Activated naive CD8-positive, alpha-beta T cell treated with anti-CD3 and anti-CD28 coated beads, Interleukin-2, amount 10 ng/mL, durations not matched to agents 7 days and 5 days (primary cell): ENCODE measurements around the gene TAOK2. TPM values are rescaled to one million over a fixed set of nuclear protein-coding genes. Genes with fewer than 3 reads are reported as not detected.

Experiments
- ATAC-seq: fragments of 150-1000 bp; cut with Tn5 transposase; one replicate; pipeline ENCODE4 v1.10.0; 2021; ENCODE audit warnings: low read depth, moderate library complexity
- POLR2A ChIA-PET: fragments of 350-600 bp; sonication (Branson Sonifier 250); formaldehyde crosslinking; loops from one replicate; lab custom pipeline; 2021; ENCODE audit warnings: antibody characterized with exemption; lab: Charles Lee
- DNase-seq: peaks from one replicate; pipeline ENCODE4 v3.0.0; 2021
- H3K27ac Mint-ChIP-seq: one replicate; pipeline ENCODE4 v1.8.0; 2022; ENCODE audit warnings: mild to moderate bottlenecking, mixed read lengths
- H3K27me3 Mint-ChIP-seq: one replicate; pipeline ENCODE4 v1.8.0; 2022; ENCODE audit warnings: mild to moderate bottlenecking, moderate library complexity, mixed read lengths
- H3K36me3 Mint-ChIP-seq: one replicate; pipeline ENCODE4 v1.8.0; 2021; ENCODE audit warnings: mild to moderate bottlenecking, mixed read lengths
- H3K4me1 Mint-ChIP-seq: one replicate; pipeline ENCODE4 v1.8.0; 2021; ENCODE audit warnings: mixed read lengths
- H3K4me3 Mint-ChIP-seq: one replicate; pipeline ENCODE4 v1.8.0; 2022; ENCODE audit warnings: mild to moderate bottlenecking, moderate library complexity, mixed read lengths
- H3K9me3 Mint-ChIP-seq: one replicate; pipeline ENCODE4 v1.8.0; 2021; ENCODE audit warnings: mixed read lengths
- total RNA-seq, 2 experiments: library from RNA; stranded (reverse); gene quantifications; one replicate each; pipeline ENCODE4 v1.2.3, GENCODE V29; 2021

TAOK2 gene
- total RNA-seq, 2 experiments from 2014 or later: 51.6 to 53.4 TPM

DNA sequence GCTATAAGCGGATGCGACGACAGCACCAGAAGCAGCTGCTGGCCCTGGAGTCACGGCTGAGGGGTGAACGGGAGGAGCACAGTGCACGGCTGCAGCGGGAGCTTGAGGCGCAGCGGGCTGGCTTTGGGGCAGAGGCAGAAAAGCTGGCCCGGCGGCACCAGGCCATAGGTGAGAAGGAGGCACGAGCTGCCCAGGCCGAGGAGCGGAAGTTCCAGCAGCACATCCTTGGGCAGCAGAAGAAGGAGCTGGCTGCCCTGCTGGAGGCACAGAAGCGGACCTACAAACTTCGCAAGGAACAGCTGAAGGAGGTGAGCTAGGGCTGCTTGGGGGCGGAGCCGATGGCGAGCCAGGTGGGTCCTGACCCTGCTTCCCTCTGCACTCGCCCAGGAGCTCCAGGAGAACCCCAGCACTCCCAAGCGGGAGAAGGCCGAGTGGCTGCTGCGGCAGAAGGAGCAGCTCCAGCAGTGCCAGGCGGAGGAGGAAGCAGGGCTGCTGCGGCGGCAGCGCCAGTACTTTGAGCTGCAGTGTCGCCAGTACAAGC is 11.7 kb downstream of the TAOK2 start:
- H3K27me3 Mint-ChIP-seq: no peaks in the 10 kb centered on the region
- H3K4me1 Mint-ChIP-seq: no peaks in the 10 kb centered on the region
- no peak overlapping the region for H3K27ac Mint-ChIP-seq
- peaks cover 18% of the 10 kb centered on the region for H3K36me3 Mint-ChIP-seq
- no peak overlapping the region for H3K4me3 Mint-ChIP-seq
- POLR2A ChIA-PET: interaction anchor here (1.0 kb wide), 3 partner anchors 9 to 178 kb away, joined by 3 to 5 read pairs (median 3); partner anchors contain the start of gene TAOK2
- ATAC-seq: no peak
- DNase-seq: no peak
- H3K9me3 Mint-ChIP-seq: no peaks in the 10 kb centered on the region

DNA sequence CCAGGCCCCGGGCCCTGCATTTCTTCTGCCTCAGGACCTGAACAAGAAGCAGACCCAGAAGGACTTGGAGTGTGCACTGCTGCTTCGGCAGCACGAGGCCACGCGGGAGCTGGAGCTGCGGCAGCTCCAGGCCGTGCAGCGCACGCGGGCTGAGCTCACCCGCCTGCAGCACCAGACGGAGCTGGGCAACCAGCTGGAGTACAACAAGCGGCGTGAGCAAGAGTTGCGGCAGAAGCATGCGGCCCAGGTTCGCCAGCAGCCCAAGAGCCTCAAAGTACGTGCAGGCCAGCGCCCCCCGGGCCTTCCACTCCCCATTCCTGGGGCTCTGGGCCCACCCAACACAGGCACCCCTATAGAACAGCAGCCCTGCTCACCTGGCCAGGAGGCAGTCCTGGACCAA is 12.6 kb downstream of the TAOK2 start:
- POLR2A ChIA-PET: interaction anchor here (1.0 kb wide), 1 partner anchor 13 kb away, joined by 3 read pairs; the partner anchor contains the start of gene TAOK2
- DNase-seq (no peak), ATAC-seq (no peak)
- no peaks in the 10 kb centered on the region for H3K9me3 Mint-ChIP-seq
- peaks cover 15% of the 10 kb centered on the region for H3K36me3 Mint-ChIP-seq
- no peak overlapping the region for H3K4me3 Mint-ChIP-seq
- H3K27ac Mint-ChIP-seq: no peak overlapping the region
- H3K4me1 Mint-ChIP-seq: no peaks in the 10 kb centered on the region
- H3K27me3 Mint-ChIP-seq: no peaks in the 10 kb centered on the region

DNA sequence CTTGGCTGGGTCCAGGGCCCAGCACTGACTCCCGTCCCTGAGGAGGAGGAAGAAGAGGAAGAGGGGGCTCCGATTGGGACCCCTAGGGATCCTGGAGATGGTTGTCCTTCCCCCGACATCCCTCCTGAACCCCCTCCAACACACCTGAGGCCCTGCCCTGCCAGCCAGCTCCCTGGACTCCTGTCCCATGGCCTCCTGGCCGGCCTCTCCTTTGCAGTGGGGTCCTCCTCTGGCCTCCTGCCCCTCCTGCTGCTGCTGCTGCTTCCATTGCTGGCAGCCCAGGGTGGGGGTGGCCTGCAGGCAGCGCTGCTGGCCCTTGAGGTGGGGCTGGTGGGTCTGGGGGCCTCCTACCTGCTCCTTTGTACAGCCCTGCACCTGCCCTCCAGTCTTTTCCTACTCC is 13.3 kb downstream of the TAOK2 start:
- H3K27me3 Mint-ChIP-seq: no peaks in the 10 kb centered on the region
- H3K36me3 Mint-ChIP-seq: peaks cover 14% of the 10 kb centered on the region
- POLR2A ChIA-PET: no interaction called here
- no peaks in the 10 kb centered on the region for H3K4me1 Mint-ChIP-seq
- DNase-seq (no peak), ATAC-seq (no peak)
- H3K27ac Mint-ChIP-seq: no peak overlapping the region
- H3K4me3 Mint-ChIP-seq: no peak overlapping the region
- H3K9me3 Mint-ChIP-seq: no peaks in the 10 kb centered on the region

DNA sequence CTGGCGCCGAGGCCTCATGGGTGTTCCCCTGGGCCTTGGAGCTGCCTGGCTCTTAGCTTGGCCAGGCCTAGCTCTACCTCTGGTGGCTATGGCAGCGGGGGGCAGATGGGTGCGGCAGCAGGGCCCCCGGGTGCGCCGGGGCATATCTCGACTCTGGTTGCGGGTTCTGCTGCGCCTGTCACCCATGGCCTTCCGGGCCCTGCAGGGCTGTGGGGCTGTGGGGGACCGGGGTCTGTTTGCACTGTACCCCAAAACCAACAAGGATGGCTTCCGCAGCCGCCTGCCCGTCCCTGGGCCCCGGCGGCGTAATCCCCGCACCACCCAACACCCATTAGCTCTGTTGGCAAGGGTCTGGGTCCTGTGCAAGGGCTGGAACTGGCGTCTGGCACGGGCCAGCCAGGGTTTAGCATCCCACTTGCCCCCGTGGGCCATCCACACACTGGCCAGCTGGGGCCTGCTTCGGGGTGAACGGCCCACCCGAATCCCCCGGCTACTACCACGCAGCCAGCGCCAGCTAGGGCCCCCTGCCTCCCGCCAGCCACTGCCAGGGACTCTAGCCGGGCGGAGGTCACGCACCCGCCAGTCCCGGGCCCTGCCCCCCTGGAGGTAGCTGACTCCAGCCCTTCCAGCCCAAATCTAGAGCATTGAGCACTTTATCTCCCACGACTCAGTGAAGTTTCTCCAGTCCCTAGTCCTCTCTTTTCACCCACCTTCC is 13.9 kb downstream of the TAOK2 start:
- ATAC-seq: no peak
- Mint-ChIP-seq H3K4me3 (no peak overlapping the region), H3K4me1 (no peaks in the 10 kb centered on the region), H3K27me3 (no peaks in the 10 kb centered on the region), H3K9me3 (no peaks in the 10 kb centered on the region), H3K27ac (no peak overlapping the region), H3K36me3 (peaks cover 12% of the 10 kb centered on the region)
- POLR2A ChIA-PET: interaction anchor here (0.6 kb wide), 1 partner anchor 149 kb away, joined by 3 read pairs; no protein-coding TSS in a partner anchor
- no peak for DNase-seq

DNA sequence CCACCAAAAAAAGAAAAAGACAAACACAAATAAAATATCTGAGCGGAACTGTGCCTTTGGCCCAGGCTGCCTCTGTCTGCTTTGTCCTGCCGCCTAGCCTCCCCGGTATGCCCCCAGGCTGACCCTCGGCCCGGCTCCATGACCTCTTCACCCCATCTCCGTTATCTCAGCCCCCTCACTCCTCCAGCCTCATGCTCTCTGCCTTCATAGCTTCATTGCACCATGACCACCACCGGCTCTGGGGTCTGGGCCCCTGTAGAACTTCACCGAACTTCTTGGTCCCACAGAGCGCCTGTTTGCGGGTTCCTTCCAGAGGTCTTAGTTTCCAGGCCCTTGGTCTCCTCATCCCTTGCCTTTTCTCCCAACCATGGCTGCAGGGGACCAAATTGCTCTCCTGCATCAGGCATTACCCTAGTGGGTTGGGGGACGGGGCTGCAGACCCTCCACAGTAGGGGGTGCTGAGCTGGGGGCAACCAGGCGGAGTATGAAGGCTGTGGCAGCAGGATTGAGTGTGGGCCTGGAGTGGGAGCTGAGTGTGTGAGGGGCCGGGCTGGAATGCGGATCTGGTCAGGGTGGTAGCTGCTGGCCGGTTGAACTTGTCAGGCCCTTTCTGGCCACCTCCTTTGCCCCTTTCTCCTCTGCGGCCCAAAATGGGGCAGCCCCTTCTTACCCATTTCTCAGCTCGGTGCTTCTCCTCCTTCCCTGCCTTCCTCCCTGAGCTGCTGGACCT is 14.8 kb downstream of the TAOK2 start:
- Mint-ChIP-seq H3K36me3 (peaks cover 11% of the 10 kb centered on the region), H3K4me1 (peaks cover 2% of the 10 kb centered on the region), H3K27me3 (no peaks in the 10 kb centered on the region), H3K4me3 (no peak overlapping the region), H3K27ac (no peak overlapping the region), H3K9me3 (no peaks in the 10 kb centered on the region)
- DNase-seq (no peak), ATAC-seq (no peak)
- POLR2A ChIA-PET: interaction anchor here (1.2 kb wide), 1 partner anchor 9 kb away, joined by 5 read pairs; no protein-coding TSS in a partner anchor

DNA sequence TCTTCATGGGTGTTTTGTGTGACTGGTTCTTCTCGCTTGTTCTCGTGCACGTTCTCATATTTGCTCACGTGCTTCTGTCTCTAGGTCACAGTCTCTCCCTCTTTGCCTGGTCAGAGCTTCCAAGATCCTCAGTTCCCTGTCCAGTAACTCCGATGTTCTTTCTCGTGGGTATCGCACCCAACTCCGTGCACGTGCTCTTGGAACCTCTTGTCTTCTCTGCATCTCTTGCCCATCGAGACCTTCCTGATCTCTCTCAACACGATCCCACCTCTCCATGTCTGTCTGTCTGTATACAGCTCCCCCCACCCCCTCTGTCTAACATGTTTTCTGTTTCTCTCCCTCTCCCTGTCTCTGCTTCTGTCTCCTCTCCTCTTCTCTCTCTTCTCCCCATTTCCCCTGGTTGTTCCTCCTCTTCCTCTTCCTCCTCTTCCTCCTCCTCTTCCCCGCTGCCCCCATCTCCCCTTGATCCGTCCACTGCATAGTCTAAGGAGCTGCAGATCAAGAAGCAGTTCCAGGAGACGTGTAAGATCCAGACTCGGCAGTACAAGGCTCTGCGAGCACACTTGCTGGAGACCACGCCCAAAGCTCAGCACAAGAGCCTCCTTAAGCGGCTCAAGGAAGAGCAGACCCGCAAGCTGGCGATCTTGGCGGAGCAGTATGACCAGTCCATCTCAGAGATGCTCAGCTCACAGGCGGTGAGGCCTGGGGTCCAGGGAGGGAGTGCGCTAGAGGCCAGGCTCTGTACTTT is 15.6 kb downstream of the TAOK2 start:
- peaks cover 7% of the 10 kb centered on the region for H3K4me1 Mint-ChIP-seq
- H3K9me3 Mint-ChIP-seq: no peaks in the 10 kb centered on the region
- DNase-seq: no peak
- no peaks in the 10 kb centered on the region for H3K27me3 Mint-ChIP-seq
- POLR2A ChIA-PET: interaction anchor here (1.2 kb wide), 1 partner anchor 10 kb away, joined by 5 read pairs; no protein-coding TSS in a partner anchor
- ATAC-seq: no peak
- H3K36me3 Mint-ChIP-seq: peaks cover 14% of the 10 kb centered on the region
- no peak overlapping the region for H3K4me3 Mint-ChIP-seq
- peak overlapping the region; percentile 21 for H3K27ac Mint-ChIP-seq

DNA sequence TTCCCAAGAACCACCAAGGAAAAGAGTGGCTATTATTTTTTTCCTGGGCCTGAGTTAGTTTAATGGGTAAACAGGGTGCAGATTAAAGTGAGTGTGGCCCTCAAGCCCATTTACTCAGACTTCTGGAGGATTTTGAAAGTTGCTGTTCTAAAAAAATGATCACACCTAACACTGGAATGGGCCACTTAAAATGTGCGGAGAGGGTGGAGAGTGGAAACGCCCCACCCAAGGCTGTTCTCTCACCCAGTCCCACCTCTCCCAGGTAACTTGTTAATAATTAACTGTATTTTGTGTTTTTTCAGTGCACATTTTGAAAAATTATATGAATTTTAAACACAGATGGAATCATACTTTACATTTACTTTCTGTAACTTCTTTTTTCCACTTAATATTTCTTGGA is 16.4 kb downstream of the TAOK2 start:
- Mint-ChIP-seq H3K9me3 (no peaks in the 10 kb centered on the region), H3K27me3 (no peaks in the 10 kb centered on the region), H3K4me1 (peaks cover 12% of the 10 kb centered on the region), H3K27ac (no peak overlapping the region), H3K4me3 (no peak overlapping the region), H3K36me3 (peaks cover 17% of the 10 kb centered on the region)
- ATAC-seq (no peak), DNase-seq (no peak)
- POLR2A ChIA-PET: interaction anchor here (1.2 kb wide), 1 partner anchor 11 kb away, joined by 5 read pairs; no protein-coding TSS in a partner anchor

DNA sequence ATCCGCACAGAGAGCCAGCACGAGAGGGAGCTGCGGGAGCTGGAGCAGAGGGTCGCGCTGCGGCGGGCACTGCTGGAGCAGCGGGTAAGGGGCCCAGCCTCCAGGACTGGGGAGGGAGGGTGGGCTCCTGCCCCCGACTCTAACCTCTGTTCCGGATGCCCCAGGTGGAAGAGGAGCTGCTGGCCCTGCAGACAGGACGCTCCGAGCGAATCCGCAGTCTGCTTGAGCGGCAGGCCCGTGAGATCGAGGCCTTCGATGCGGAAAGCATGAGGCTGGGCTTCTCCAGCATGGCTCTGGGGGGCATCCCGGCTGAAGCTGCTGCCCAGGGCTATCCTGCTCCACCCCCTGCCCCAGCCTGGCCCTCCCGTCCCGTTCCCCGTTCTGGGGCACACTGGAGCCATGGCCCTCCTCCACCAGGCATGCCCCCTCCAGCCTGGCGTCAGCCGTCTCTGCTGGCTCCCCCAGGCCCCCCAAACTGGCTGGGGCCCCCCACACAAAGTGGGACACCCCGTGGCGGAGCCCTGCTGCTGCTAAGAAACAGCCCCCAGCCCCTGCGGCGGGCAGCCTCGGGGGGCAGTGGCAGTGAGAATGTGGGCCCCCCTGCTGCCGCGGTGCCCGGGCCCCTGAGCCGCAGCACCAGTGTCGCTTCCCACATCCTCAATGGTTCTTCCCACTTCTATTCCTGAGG is 17.4 kb downstream of the TAOK2 start:
- no peak for DNase-seq
- no peak for ATAC-seq
- Mint-ChIP-seq H3K27me3 (no peaks in the 10 kb centered on the region), H3K4me3 (no peak overlapping the region), H3K9me3 (no peaks in the 10 kb centered on the region), H3K4me1 (peaks cover 12% of the 10 kb centered on the region), H3K27ac (no peak overlapping the region), H3K36me3 (peaks cover 14% of the 10 kb centered on the region)
- POLR2A ChIA-PET: interaction anchor here (0.6 to 6.8 kb wide), 3 partner anchors 17 to 65 kb away, joined by 3 to 73 read pairs (median 5); partner anchors contain the start of genes KCTD13, TAOK2 and TMEM219

DNA sequence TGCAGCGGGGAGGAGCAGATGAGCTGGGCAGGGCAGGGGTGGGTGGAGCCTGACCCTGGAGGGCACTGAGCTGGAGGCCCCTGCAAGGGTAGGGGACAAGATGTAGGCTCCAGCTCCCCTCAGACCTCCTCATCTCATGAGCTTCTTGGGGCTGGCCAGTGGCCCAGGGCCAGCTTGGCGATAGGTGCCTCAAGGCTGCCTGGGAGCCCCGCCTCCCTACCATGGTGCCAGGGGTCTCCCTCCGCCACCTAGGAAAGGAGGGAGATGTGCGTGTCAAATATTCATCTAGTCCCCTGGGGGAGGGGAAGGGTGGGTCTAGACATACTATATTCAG is 17.9 kb downstream of the TAOK2 start:
- DNase-seq (no peak), ATAC-seq (no peak)
- POLR2A ChIA-PET: interaction anchor here (0.6 to 6.8 kb wide), 4 partner anchors 17 to 249 kb away, joined by 3 to 73 read pairs (median 4); partner anchors contain the start of genes KCTD13, TAOK2 and TMEM219
- Mint-ChIP-seq H3K27me3 (no peaks in the 10 kb centered on the region), H3K27ac (no peak overlapping the region), H3K36me3 (peaks cover 15% of the 10 kb centered on the region), H3K9me3 (no peaks in the 10 kb centered on the region), H3K4me1 (peaks cover 12% of the 10 kb centered on the region), H3K4me3 (no peak overlapping the region)

DNA sequence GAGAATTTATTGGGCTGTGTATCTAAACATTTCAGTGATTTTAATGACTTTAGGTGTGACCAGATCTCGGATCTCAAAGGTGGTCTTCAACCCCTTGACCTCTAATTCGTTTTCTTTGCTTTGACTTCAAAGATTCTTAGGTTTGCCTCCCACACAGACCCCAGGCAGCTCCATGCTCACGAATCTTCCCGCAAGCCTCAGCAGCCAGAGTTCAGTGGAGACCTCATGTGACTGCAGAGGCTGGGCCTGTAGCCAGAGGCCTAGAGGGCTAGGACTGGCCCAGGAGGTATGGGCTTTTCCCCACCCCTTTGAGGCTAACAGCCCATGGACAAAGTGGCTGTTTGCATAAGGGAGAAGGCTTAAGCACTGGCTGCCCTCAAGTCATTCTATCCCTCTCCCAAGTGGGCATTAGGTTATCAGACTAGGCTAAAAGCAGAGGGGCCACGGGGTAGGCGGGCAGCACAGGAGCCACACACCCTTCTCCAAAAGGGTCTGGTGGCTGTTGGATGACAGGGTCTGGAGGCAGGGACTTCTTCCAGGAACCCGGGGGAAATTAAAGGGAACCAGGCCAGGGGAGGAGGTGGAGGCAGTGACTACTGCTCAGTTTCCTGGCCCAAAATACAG is 18.8 kb downstream of the TAOK2 start:
- Mint-ChIP-seq H3K4me1 (peaks cover 17% of the 10 kb centered on the region), H3K4me3 (peak overlapping the region; percentile 37), H3K27ac (peak overlapping the region; percentile 54), H3K27me3 (no peaks in the 10 kb centered on the region), H3K9me3 (no peaks in the 10 kb centered on the region), H3K36me3 (peaks cover 14% of the 10 kb centered on the region)
- POLR2A ChIA-PET: interaction anchor here (1.8 to 6.8 kb wide), 2 partner anchors 18 to 66 kb away, joined by 5 to 73 read pairs; partner anchors contain the start of genes KCTD13 and TAOK2
- no peak for ATAC-seq
- DNase-seq: no peak

DNA sequence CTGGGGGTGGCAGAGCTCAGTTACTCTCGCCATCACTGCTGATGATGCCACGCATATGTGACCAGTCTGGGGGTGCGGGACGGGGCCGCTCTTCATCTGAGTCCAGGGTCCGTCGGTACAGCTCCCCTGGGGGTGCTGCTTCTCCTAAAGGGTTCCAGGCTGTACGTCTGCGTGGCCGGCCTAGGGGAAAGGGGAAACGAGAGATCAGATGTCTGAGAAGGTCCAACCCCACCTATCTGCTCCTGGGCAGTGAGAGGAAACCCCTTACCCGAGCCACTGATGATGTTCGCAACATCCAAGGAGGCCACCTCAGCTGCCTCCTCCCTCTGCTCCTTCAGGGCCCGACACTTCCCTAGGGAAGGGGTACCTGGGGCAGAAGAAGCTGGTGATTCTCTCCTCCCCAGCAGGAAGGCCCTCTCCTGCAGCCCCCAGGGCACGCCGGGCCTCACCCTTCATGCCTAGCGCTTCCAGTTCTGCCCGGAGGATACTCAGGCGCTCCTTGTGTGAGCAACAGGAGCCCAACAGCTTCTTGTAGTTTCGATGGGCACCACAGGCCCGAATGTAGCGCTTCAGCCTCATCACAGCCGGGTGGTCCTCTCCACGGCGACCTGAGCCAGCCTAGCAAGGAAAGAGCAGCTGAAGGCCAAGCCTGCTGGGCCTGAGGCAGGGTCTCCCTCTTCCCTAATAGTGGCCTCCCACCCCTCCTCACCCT is 19.7 kb downstream of the TAOK2 start:
- peaks cover 19% of the 10 kb centered on the region for H3K36me3 Mint-ChIP-seq

More for the DNA sequence above, 19.7 kb downstream of the TAOK2 start:
- H3K9me3 Mint-ChIP-seq: no peaks in the 10 kb centered on the region
- peaks cover 21% of the 10 kb centered on the region for H3K4me1 Mint-ChIP-seq
- ATAC-seq (no peak), DNase-seq (no peak)
- H3K27me3 Mint-ChIP-seq: no peaks in the 10 kb centered on the region
- POLR2A ChIA-PET: interaction anchor here (1.0 to 6.8 kb wide), 4 partner anchors 11 to 145 kb away, joined by 3 to 73 read pairs (median 16); partner anchors contain the start of genes TAOK2 and TMEM219
- H3K4me3 Mint-ChIP-seq: no peak overlapping the region
- no peak overlapping the region for H3K27ac Mint-ChIP-seq
